NCI-H128 (cell line): ENCODE results near the gene GPATCH8.
"Not testable (repeated sequence)": the region's sequence is repeated elsewhere in the genome, so short reads cannot be mapped to it uniquely, and the experiment has no call there.

Source experiments
- DNase-seq: peaks from one replicate; lab custom pipeline; 2025; ENCODE audit not compliant: unreplicated experiment; lab: John Stamatoyannopoulos, UW

GPATCH8 gene

DNA sequence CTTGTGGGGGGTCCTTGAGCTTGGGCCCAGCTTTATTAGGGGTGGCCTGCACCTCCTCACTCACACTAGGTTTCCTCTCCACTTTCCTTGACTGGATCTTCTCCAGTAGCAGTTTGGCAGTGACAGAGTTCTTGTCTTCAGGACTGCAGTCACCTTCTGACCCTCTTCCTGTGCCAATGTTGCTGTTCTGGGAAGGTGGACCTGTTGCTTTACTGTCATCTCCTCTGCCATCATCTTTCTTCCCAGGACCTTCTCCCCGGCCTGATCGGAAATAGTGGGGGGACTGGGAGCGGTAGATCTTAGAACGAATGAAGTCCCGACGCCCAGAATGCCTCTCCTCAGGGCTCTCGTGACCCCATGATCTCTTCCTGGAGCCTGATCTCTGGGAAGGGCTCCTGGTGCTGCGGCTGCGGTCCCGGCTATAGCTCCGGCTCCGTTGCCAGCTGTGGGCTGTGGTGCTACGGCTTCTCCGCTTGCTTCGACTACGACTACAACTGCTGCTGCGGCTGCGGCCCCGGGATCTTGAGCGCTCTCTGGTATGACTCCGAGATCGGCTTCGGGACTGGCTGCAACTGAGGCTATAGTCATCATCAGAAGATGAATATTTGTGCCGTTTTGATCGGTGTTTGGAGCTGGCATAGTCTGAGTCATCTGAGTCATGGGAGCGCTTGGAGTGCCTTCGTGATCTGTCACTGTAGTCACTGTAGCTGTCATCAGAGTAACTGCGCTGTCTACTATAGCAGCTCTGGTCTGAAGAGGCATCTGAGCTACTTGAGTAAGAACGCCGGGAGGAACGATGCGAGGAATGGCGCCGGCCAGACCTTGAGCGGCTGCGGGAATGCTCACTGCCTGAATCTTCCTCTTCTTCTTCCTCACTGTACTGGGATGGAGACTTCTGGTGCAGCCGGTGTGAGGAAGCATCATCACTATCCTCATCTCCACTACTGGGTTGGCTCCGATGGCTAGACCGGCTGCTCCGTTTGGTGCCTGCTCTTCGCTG lies 104.2 kb downstream of the GPATCH8 start:
- DNase-seq: no peak

DNA sequence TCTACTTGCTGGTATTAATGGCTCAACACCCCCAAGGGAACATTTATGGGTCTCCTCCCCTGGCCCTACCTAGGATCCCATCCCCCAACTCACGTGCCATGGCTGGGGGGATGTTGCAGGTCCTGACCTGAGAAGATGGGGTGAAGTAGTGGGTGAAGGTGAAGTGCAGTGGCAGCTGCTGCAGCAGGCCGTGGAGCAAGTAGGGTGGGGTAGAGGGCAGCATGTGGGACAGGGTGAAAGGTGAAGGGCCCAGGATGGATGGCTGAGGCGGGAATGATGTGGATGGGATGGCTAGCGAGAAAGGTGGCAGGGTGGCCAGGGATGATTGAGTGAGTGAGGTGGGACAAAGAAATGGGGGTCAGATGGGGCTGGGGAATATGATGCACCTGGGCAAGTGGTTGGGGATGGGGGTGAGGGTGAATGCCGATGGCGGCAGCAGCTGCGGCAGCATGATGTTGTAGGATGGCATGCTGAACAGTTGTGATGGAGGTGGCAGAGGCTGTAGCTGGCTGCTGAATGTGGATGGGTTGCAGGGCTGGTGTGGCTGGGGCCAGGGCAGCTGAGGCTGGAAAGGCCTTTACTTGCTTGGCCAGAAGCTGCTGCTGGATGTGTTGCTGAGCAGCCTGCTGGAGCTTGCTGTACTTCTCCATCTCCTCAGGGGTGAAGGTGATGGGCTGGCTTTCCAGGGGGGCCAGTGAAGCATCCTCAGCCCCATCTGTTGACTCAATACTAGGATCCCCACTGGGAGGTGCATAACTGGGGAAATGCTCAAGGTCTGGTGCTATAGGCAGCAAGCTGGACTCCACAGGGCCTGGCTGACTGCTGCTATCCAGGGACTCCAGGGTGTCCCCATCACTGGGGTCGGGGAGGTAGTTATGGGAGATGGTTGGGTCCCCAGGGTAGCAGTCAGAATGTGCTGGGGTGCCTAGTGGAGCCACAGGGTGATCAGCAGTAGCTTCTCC lies 105.4 kb downstream of the GPATCH8 start:
- DNase-seq: no peak

DNA sequence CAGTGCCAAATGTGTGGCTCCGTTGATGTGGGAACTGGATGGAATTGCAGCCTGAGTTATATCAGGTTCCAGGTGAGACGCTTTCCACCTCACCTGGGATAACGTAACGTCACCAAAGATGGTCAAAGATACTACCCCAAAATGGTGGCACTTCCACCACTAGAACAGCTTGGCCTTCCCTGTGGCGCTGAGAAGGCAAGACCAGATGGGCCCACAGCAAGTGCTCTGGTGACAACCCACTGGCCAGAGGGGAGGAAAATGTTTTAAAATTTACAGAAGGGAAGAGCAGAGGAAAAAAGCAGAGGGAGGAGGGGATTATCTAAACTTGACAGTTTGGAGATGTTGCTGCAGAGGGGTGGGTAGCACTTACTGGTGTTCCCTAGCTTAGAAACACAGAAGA lies 106.3 kb downstream of the GPATCH8 start:
- DNase-seq: no peak

DNA sequence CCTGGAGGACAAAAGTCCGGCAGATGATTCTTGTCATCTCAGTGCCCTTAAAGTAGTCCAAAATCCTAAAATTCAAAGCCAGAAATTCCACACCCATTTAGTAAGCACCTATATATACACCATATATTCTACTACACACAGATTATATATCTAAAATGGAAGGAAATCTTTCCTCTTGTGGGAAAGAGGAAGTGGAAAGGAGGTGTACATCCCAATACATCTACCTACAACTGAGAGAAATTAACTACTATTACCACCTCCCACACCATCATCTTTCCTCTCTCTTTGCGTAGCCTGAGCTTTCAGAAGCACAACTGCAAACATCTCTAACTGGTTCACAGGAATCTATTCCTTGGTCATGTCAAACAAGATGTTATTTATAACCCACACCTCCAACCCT lies 108.4 kb downstream of the GPATCH8 start:
- DNase-seq: no peak

DNA sequence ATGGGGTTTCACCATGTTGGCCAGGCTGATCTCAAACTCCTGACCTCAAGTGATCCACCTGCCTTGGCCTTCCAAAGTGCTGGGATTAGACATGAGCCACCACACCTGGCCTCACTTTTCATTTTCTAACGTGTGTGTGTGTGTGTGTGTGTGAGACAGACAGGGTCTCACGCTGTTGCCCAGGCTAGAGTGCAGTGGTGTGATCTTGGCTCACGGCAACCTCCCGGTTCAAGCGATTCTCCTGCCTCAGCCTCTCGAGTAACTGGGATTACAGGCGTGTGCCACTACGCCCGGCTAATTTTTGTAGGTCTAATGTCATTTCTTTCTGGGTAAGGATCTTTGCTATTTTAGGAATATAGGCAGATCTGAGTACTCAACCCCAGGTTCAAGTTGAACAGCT lies 109.1 kb downstream of the GPATCH8 start:
- DNase-seq: not testable (repeated sequence)

DNA sequence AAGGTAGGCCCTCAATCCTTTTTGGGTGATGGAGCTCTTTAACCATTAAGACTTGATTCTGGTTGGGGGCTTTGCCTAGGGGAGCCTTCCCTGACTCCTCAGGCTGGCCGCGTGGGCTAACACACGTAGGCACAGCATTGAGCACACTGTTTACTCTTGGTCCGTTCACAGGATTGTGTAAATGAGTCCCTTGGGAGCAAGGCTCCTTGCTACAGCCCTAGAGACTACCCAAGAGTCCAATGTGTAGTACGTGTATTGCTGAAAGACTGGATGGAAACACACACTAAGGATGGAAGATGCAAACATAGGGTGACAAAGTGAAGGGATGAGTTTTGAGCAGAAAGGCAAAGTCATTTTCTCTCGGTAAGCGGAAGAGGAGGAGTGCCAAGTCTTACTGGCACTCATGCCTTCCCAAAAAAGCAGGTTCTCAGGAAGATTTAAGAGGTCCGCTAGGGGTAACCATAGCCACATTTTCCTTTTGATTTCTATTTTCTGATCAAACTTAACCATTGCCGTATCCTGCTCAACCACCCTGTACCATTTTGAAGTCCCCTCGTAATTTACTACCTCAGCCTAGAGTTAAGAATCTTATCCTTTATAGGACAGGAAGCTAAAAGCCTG lies 112.8 kb downstream of the GPATCH8 start:
- no peak for DNase-seq

DNA sequence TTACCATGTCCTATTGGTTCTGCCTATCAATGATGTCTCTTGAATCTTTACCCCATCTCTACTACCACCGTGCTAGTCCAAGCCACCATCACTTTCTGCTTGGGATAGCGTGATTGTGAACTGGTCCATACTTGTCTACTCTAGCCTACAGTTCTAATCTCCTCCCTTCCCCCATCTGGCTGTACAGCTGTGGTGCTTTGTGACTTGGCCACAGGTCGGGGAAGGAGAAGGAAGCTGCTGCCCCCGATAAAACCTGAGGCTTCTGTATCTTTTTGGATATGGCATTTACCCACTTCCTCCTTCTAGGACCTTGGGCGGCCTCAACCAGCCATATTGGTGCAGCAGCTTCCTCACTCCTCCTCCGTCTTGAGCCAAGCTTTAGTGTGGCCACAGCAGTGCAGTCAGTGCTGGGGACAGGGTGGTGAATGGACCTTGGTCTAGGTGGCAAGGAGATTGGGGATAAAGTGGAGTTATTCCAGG lies 113.4 kb downstream of the GPATCH8 start:
- DNase-seq: no peak

DNA sequence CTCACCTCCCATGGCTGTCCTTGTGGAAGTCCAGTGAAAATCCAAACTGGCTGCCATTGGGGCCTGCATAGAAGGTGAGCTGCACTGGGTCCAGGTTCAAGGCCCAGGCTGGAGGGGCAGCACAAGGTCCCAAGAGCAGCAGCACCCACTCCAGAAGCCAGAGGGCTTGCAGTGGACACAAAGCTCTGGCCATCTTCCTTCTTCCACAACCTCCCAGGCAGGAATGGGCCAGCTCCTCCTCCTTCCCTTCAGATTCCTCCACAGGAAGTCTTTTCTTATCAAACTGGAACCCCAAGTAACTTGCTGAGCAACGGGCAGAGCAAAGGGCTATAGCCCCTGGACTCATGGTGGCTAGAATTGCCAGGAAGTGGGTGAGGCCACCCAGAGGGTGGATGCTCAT lies 113.9 kb downstream of the GPATCH8 start, which contains the start of gene ITGA2B:
Gene ITGA2B, minus strand, starts transcription at position 369 of the 400 bp plus-strand sequence. Its CDS starts 176 bp downstream, at position 193.
- DNase-seq: no peak

DNA sequence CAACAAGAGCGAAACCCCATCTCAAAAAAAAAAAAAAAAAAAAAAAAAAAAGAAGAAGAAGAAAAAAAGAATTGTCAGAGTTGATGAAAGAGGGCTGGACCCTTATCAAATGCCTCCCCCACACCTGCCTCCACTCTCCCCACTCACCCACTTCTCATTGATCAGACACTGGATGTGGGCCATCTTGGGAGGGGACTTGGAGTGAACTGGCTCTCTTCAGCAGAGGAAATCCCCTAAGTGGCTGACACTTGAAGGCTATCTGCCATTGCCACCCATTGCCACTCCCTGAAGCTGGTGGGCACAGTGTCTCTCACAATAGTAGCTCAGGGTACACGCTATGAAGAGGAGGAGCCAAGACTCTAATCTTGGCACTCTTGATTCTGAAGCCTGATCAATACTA lies 115.4 kb downstream of the GPATCH8 start:
- DNase-seq: no peak

DNA sequence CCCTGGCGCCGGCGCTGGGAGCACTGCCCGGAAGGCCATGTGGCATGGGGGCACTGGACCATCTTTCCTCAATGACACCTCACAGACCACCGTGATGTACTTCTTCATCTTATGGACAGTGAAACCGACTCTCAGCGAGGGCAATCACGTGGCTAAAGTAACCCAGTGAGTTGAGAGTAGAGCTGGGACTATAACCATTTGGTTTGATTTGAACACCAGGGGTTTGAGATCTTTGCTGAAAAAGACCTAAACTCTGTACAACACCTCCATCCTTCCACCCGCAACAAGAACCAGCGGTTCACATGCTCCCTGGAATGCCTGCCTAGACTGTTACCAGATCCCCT lies 117.1 kb downstream of the GPATCH8 start:
- no peak for DNase-seq

DNA sequence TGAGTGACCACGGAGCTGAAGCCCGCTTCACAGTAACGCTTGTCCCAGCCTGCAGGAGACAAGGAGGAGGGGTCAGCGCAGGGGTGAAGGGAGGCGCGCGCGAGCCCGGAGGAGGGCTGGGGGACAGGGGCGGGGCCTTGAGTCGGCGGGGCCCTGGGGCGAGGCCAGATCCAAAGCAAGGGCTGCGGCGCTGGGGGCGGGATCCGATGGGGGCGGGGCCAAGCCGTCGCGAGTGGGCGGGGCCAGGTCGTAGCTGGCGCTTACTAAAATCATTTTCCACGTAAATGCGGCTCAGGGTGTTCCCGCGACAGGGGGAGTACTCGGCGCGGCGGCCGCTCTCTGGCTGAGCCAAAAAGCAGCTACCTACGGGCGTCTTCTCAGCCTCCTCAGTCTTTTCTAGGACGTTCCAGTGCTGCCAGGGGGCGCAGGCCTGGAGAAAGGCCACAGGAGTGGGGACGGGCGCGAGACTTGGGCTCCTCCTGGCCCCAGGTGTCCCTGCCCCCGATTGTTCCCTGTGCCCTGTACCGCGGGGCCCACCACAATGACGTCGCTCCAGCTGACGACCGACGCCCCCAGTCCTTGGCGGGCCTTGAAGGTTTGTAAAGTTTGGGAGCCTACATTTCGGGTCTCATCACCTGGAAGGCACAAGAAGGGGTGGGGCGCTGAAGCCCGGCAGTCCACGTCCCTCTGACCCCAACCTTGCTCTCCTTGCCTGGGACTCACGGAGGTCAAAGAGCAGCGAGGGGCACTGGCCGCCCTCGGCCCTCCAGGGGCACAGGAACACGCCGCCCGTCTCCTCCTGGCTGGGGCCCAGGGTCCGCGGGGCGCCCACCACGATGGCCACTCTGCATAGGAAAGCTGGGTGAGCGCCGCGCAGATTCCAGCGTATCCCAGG lies 117.7 kb downstream of the GPATCH8 start:
- peak; percentile 30 for DNase-seq

DNA sequence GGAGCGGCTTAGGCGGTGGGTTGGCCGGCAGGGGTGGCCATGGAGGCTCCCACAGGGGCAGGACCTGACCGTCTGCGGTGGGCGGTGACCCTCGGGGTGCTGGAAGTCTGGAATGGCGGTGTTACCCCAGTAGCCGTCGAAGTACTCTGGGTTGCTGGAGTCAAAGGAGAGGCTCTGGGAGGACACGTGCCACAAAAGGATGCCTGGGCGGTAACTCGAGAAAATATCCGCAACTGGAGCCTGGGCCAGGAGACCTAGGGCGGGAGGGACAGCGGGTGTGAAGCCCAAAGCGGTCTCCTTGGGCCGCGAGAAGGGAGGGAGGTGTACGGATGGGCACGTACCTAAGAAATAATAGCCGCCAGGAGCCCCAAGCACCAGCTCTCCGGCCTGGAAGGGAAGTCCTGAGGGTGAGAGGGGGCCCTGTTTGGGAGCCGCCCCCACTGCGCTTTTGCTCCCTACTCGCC lies 118.4 kb downstream of the GPATCH8 start:
- DNase-seq: no peak

DNA sequence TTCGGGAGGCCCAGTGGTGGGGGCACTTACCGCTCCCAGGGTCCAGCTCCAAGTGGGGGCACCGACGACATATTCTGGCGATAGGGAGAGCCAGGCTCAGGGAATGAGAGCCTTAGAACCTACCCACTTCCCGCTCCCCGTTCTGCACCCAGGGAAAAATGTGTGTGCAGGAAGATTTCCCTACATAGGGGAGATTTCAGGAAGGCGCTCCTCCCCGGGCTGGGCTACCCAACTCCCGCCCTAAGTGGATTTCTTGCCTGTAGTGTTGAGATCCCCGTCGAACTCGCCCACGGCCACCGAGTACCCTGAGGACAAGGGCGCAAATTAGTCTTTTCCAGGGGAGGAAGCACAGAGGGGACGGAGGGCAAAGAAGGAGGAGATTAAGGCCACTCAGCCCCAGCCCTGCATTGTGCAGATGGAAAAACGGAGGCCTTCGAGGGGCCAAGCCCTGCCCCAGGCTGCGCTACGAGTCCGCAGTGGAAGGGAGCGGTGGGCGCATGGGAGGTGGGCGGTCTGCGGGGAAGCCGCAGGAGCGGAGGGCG lies 118.9 kb downstream of the GPATCH8 start:
- DNase-seq: no peak

DNA sequence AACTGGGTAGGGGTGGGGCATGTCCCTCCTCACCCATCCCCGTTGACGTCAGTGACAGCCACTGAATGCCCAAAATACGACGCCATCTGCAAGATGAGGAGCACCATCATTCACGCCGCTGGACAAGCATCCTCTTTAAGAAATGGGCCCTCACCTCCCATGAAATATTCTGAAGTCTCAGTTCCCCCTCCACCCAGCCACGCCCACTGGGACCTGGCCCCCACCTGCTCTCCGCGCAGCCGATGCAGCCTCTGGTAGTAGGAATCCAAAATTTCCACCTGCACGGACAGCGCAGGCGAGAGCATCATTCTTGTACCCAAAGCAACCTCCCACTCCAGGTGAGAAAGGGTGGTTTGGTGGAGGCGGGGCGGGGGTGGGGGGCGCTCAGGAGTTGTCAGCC lies 119.3 kb downstream of the GPATCH8 start:
- DNase-seq: no peak

DNA sequence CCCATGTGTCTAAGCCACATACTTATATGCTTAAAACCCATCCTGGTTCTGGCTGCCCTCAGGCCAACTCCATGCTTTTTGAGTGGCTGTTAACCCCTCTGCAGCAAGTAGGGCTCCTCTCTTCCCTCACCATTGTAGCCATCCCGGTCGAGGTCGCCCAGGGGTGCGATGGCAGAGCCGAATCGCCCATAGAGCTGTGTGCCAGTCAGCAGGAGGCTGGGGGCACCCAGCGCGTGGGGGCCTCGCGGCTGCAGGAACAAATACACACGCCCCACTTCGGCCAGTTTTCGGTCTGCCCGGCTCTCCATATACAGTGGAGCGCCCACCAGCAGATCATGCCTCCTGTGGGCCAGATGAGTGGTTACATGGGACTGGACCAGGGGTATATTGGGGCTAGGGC lies 119.8 kb downstream of the GPATCH8 start:
- no peak for DNase-seq

DNA sequence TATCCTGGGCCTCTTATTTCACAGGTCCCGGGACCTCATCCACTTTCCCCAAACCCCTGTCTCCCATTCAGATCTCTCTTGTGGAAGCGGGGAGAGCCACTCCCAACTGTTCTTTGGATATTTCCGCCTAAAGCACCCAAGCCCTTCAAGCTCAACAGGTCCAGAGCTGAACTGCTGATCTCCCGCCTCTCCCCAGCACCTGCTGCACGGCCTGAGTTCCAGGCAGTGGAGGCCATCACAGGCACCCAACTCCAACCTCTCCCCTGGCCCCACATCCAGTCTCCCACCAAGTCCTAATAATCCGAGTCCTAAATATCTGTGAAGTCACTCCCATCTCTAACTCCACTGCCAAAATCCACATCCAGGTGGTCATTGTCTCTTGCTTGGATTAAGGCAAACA lies 120.3 kb downstream of the GPATCH8 start:
- no peak for DNase-seq

DNA sequence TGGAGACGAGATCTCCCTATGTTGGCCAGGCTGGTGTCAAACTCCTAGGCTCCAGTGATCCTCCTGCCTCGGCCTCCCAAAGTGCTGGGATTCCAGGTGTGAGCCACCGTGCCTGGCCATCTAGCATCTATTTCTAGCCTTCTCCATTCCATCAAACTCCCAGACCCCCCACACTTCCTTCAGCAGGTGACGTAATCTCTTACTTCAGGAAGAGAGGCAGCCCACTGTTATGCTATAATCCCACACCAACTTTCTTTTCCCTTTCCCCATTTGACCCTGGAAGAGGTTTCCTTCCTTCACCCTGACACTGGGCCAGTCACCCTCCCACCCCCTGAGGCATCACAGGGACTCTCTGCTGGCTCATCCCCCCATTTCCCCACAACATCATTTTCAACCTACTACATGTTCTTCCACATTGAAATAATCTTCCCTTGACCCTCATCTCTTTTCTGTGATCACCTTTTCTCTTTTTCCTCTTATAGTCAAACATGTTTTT lies 121.3 kb downstream of the GPATCH8 start:
- DNase-seq: no peak

DNA sequence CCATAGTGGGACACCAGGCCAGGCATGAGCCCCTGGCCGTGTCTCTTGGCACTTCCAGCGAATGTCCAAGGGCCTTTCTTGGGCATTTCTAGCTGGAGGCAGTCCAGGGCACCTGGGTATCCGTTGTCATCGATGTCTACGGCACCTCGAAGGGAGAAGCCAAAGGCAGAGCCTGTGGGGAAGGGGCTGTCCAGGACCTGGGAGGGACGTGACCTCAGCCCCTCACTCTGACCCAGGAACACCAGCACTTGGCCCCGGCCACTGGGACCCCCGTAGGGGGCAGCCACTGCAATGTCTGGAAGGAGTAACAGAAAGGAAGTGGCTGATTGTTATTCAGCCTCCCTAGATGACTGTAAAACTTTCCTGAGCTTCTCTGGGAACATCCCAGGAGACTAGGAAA lies 122.4 kb downstream of the GPATCH8 start:
- DNase-seq: no peak

DNA sequence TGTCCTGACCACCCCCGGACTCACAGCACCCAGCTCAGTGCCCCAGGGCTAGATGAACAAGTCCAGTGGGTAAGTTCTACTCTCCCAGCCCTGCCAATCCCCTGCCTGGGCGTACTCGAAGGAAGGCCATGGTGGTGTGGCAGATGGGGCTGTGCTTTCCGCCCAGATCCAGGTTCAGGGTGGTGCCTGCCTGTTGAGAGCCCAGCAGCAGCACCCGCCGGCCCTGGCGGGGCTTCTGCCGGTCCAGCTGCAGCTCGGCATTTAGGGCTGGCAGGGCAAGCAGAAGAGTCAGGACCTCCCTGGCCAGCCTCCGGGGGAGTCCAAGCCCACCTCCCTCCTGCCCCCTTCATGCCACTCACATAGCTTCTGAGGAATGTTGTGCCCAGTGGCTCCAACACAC lies 123.3 kb downstream of the GPATCH8 start:
- no peak for DNase-seq
